Measurements from ENCODE around the gene CRHBP. TPM values are rescaled to one million over a fixed set of nuclear protein-coding genes. Genes with fewer than 3 reads are reported as not detected.
"Not testable (repeated sequence)": the region's sequence is repeated elsewhere in the genome, so short reads cannot be mapped to it uniquely, and the experiment has no call there.

CRHBP gene
- polyA plus RNA-seq, 3 donors = 25.7 to 33.6 (median 28.4) TPM

DNA sequence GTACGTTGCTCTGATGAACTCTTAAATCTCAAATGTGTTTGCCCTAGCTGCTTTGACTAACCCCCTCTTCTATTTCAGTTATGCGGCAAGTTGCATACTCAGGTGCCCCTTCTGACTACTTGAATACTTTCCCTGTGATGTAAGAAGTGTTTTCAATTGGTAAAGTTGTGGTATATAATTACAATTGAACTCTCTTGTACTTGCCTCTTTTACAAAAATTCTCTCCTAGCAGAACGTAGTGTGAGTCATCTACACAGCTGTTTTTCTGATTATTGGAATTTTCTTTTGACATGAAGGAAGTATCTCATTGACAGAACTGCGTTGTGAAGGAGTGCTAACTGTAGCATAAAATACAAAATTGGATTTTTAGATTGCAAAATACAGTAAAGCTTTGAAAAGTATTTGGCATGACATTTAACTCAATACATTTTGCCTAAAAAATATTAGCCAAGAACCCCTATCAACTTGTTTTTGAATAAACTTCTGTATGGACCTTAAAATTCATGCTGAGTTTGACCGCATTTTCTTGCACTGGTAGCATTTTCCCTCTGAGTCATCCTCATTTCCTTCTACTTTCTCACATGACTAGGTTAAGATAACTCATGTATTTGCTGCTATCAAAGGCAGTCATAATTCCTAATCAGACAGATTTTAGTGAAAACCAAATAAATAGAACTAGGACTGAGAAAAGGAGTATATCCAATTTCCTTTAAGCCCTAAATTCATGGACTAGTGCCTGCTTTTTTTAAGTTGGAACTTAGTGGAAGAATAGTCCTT, 6.3 kb downstream of the CRHBP start:
- DNase-seq (ENCODE audit: low read depth in 3 of 3, low spot score in 2 of 3) = no peak

DNA sequence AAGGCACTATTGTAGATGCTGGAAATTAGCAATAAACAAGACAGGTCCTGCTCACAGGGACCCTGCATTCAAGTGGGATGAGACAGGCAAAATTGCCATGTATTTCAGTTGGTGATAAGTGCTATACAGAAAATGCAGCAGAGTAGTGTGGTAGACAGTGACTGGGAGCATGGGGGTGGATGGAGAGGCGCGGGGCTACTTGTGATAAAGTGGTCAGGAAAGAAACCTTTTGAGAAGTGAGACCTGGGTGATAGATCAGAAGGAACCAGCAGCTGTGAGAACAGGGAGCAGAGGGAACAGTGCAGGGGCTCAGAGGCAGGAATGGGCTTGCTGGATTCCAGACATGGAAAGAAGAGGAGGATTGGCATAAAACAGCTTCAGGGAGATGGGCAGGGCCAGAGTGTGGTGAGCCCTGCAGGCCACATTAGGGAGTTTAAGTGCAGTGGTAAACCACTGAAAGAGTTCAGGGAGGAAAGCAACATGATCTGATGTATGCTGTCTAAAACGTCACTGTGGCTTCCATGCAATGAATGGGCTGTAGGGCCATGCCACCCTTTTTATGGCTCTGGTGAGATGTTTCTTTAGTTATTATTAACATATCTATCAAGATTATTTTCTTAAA, 7.3 kb downstream of the CRHBP start:
- DNase-seq (ENCODE audit: low read depth in 3 of 3, low spot score in 2 of 3) = no peak

DNA sequence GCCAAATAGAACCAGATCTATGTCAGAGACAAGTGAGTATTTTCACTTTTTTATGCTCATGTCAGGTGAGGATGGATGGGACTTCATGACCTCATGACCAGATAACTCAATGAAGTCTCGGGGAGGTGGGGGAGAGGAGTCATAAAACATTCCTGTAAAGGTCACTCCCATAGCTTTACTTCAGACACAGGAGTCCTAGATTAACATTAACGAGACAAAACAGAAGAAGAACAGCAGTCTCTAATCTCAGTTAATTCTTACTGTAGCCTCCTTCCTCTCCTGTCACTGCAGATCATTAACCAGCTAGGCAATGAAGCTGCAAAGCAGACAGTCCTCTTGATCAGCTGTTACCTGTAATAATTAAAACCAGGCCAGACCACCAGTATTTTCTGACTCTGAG, 11.2 kb downstream of the CRHBP start:
- DNase-seq (ENCODE audit: low read depth in 3 of 3, low spot score in 2 of 3) = no peak

DNA sequence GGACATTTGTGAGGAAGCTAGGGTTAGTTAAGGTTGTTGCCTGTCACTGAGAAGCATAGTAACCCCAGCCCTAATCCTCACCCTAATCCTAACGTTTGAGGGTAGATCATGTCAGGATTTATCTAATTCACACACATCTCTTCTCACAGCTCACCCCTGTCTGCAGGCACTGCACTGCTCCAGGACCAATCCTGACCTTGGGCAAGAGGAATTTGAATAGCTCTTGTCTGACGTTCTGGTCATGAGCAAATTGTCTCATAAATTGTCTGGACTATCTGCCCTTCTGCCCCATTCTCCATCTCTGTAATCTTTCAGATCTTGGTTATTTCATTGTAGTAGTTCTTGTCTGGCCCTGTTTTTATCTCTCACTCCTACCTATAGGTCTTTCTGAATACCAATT, 18.7 kb downstream of the CRHBP start:
- DNase-seq (ENCODE audit: low read depth in 3 of 3, low spot score in 2 of 3) = no peak

DNA sequence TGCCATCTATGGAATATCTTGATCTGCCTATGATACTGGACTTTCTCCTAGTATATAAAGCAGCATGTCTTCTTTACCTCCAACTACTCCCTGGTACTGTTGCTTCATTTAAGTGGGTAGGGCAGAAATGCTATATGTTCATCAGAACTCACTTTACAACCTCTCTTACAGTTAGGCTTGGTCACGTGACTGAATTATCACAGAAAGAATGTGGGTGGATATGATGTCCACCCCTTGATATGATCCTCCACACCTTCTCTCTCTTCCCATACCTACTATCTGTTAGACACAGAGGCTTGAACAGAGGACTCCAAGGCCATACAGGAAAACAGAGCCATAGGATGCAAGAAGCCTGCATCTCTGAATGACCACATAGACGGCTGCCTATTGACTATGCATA, 19.8 kb downstream of the CRHBP start:
- no peak for DNase-seq (ENCODE audit: low read depth in 3 of 3, low spot score in 2 of 3)

DNA sequence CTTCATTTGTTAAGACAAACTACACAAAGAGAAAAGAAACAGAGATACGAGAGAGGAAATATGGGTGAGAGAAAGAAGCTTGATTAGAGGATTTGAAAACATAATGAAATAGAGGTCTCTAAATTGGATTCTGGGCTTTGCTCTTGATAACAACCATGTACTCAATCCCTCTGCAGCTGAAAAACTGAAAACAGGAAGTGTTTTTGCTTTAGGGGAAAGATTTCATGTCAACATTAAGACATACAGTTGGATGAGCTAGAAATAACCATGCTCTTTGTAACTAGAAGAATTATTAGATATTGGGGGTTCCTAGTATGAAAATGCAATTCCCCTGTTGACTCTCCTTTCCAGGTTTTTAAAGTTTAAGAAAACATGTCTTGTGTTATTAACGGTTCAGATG, 21.9 kb downstream of the CRHBP start:
- DNase-seq (ENCODE audit: low read depth in 3 of 3, low spot score in 2 of 3) = no peak

DNA sequence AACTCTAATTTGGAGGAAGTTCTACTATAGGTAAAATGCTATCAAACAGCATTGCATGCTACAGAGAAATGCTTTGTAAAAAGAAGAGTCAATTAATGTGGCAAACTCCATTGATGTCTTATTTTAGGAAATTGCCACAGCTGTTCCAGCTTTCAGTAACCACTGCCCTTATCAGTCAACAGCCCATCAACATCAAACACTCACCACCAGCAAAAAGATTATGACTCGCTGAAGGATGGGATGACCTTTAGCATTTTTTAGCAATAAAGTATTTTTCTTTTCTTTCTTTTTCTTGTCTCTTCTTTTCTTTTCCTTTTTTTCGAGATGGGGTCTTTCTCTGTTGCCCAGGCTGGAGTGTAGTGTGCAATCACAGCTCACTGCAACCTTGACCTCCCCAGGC, 26.0 kb downstream of the CRHBP start:
- no peak for DNase-seq (ENCODE audit: low read depth in 3 of 3, low spot score in 2 of 3)

DNA sequence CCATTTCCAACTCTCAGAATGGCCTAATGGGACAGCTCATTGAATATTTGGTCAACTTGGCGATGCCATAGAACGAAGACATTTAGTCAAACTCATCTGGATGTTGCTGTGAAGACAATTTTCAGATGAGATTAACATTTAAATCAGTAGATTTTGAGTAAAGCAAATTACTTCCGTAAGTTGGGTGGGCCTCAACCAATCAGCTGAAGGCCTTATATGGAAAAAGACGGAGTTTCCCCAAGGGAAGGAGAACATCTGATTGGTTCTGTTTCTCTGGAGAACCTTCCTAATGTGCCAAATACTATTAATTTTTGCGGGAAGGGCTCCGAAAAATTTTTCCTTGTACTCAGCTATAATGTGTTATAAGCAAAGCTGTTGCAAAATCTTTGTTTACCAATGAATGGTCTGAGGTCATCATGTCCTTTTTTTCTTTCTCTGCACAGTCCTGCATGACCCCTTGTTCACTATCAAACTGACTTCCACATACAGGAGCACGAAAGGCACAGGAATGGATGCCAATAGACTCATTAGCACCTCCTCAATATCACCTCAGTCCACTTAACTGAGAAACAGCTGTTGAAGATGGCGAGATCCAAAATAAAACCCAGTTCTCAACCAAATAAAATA, 27.8 kb downstream of the CRHBP start:
- no peak for DNase-seq (ENCODE audit: low read depth in 3 of 3, low spot score in 2 of 3)

DNA sequence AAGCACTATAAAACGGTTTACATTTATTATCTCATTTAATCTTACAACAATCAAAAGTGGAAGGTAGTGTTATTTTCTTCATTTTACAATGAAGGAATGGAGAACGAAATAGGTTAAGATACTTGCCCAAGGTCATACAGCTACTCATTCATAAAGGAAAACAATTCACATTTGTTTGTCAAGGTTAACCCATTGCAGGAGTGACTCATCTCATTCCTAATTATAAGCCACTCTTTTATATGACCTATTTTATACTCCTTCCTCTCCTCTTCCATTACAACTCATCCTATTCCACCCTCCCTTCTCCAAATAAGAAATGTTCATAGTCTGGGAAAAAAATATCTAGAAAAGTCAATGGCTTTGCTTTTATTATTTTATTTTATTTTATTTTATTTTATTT, 29.6 kb downstream of the CRHBP start:
- no peak for DNase-seq (ENCODE audit: low read depth in 3 of 3, low spot score in 2 of 3)

DNA sequence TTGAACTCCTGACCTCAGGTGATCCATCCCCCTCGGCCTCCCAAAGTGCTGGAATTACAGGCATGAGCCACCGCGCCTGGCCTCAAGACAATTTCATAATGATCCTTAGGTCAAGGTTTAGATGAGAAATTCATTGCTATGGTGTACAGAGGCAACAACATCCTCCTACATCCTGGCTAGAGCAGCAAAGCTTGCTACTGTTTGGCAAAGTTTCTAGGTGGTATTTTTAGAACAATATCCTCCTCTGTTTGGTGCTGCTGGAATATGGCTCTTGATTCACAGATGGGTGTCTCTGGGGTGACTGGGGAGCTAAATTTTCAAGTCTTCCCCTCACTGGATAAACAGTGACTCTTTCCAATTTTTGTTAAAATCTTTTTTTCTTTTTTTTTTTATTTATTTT, 30.6 kb downstream of the CRHBP start:
- DNase-seq (ENCODE audit: low read depth in 3 of 3, low spot score in 2 of 3) = no peak

DNA sequence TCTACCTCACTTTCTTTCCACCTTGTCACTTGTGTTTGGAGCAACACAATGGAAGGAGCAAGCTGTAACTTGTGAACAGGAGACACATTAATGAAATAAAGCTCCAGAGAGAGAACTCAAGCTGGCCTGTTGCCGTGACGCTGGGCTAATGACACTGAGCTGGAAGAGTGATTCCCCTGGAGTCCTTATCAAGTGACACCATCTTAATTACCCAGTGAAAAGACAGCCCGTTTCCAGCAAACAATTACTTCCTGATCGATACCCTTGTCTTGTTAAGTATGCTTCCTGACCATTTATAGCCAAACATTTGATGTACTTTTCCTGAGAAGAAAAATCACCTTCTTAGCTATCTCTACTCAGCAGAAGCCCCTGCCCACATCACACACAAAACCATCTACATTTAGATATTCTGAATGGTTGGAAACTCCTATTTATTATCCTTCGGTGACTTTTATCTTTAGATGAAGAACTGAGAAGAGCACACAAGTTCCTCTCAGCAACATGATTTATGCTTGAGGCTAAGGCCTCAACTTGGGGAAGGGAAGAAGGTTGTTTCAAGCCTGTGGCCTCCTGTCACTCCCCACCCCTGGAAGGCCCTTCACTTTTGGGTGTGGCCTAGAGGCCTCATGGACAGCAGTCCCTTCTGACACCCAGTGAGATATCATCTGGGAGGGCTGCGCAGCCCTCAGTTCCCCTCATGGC, 34.1 kb downstream of the CRHBP start:
- no peak for DNase-seq (ENCODE audit: low read depth in 3 of 3, low spot score in 2 of 3)

DNA sequence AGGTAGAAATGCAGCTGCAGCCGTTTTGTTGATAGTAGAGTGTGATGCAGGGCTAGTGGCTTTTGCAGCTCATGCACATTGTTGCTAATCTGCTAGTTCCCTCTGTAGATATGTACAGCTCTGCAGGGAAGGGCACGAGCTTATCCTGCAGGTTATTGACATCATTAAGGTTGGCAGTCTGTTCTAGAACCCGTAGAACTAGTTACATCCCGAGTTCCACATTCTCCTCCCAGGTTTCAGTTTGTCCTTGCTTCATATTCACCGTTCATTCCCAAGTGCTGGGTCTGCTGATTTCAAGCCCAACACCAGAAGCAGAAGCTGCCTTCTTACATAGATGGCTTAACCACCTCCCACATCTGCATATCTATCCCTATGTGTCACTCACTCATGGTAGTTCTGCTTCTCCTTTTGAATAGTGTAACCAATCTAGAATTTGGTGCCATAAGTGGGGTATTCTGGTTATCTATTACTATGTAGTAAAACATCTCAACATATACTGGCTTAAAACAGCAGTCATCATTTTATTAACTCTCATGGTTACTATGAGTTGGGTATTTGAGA, 38.1 kb downstream of the CRHBP start:
- DNase-seq (ENCODE audit: low read depth in 3 of 3, low spot score in 2 of 3) = no peak

DNA sequence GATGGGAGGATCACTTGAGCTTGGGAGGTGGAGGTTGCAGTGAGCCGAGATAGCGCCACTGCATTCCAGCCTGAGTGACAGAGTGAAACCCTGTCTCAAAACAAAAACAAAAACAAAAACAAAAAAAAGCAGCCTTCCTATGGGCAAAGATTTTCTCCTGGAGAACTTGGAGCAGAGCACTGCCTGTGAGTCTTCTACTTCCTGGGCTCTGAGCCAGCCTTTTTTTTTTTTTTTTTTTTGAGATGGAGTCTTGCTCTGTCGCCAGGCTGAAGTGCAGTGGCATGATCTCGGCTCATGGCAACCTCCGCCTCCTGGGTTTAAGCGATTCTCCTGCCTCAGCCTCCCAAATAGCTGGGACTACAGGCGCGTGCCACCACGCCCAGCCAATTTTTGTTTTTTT, 40.6 kb downstream of the CRHBP start:
- DNase-seq (ENCODE audit: low read depth in 3 of 3, low spot score in 2 of 3) = not testable (repeated sequence)

DNA sequence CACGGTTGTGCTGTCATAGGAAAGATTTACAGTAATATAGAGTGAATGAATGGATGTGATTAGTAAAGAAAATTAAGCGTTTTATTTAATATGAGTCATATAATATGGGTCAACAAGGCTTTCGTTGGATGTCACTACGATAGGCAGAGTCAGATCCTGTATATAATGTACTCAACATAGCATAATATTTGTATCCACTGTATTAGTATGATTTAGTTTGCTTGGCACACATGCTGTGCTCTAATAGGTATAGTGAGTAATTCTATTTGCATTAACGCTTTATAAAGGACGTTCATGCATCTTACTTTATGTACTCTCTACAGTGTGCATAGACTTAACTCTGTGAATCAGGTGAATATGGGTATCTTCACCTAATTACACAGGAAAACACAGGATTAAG, 41.5 kb downstream of the CRHBP start:
- DNase-seq (ENCODE audit: low read depth in 3 of 3, low spot score in 2 of 3) = no peak

DNA sequence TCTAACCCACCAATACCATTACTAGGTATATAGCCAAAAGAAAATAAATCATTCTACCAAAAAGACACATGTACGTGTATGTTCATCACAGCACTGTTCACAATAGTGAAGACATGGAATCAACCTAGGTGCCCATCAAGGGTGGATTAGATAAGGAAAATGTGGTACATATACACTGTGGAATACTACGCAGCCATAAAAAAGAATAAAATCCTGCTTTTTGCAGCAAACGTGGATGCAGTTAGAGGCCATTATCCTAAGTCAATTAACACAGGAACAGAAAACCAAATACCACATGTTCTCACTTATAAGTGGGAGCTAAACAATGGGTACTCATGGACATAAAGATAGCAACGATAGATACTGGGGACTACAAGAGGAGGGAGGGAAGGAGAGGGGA, 45.4 kb downstream of the CRHBP start:
- not testable (repeated sequence) for DNase-seq (ENCODE audit: low read depth in 3 of 3, low spot score in 2 of 3)

DNA sequence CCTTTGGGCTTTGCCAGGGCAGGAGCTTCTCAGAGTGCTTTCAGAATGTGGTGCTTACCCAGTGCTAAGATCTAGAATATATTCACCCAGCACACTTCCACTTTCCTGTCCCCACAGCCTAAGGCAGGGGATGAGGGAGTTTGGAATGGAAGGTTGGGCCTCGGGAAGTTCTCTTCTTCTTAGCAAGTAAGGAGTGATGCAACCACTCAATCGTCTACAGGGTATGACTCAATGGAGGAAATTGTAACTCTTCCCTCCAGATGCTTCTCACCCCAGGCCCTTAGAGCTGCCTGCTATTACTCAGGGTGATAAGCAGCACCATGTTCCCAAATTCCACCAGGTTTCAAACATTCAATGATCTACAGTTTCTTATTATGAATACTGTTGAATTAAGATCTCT, 46.6 kb downstream of the CRHBP start:
- no peak for DNase-seq (ENCODE audit: low read depth in 3 of 3, low spot score in 2 of 3)

DNA sequence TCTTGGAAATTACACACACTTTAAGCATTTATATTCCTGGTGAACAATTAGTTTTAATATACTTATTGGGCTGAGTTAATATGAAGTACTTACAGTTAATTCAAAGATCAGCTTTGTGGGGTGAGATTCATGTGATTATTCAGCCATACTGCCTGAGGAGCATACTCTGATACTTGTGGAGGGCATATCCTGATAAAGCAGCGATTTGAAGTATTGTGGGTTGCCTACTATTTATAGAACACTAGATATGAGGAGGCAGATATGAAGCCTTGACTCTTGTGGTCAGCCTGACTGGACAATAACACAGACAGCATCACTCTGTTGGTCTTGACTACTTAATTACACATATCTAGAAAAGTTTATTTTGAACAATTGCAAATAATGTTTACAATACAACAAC, 50.4 kb downstream of the CRHBP start:
- DNase-seq (ENCODE audit: low read depth in 3 of 3, low spot score in 2 of 3) = no peak

DNA sequence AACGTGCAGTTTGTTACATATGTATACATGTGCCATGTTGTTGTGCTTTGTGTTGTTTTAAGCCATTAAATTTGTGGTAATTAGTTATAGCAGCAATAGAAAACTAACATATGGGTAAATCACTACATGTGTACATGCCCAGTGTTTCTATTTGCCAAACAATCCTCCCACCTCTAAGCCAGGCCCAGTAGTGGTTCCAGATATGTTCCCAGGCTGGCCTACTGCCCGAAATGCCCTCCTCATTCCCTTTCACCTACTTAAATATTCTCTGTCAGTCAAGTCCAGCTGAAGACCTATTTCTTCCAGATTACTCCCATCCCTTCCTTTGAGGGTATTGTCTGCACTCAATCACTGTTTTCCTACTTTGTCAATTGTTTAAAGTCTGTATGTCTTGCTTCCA, 53.3 kb downstream of the CRHBP start:
- DNase-seq (ENCODE audit: low read depth in 3 of 3, low spot score in 2 of 3) = no peak

DNA sequence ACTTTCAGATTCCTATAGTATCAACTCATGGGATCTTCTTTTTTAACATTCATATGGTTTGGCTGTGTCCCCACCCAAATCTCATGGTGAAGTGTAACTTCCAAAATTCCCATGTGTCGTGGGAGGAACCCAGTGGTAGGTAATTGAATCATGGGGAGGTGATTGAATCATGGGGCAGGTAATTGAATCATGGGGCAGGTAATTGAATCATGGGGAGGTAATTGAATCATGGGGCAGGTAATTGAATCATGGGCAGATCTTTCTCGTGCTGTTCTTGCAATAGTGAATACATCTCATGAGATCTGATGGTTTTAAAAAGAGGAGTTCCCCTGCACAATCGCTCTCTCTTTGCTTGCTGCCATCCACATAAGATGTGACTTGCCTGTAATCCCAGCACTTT, 55.6 kb downstream of the CRHBP start:
- no peak for DNase-seq (ENCODE audit: low read depth in 3 of 3, low spot score in 2 of 3)

DNA sequence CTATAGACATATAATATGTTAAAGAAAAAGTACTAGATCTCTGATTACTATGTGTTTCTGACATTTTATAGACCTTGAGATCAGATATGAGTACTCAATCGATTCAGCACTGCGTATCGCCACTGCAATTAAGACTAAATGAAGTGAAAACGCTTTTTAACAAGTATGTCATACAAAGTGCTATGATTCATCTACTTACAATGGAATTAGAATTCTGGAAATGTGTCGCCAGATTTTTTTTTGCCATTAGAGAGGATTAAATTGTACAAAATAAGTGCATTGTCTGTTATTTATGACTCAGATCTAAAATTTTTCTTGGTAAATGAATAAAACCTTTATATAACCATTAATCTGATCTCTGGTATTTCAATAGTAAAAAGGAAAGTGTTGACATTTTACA, 57.4 kb downstream of the CRHBP start:
- no peak for DNase-seq (ENCODE audit: low read depth in 3 of 3, low spot score in 2 of 3)

DNA sequence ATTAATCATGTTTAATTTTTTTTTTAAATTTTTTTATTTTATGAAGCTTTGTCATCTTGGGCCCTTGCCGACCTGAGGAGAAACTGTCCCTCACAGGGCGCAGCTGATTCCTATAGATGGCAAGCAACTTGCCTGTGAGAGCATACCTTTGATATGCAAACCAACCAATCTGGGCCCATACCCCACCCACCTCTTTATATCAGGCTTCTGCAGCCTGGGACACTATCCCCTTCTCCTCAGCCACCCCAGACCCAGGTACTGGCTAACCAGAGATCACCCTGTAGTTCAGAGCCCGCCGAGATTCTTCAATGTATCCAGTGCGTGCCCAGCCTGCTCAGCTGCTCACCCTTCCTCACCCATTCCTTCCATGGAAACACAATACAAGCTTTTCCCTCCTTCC, 58.7 kb downstream of the CRHBP start:
- no peak for DNase-seq (ENCODE audit: low read depth in 3 of 3, low spot score in 2 of 3)
